Mesothelial cell of epicardium (in vitro differentiated cells): ENCODE results near the gene RPL22. TPM values are rescaled to one million over a fixed set of nuclear protein-coding genes. Genes with fewer than 3 reads are reported as not detected.
A peak's percentile ranks its signal among the peaks of the same experiment; 100 is the strongest.

Experiments used
- DNase-seq, 2 experiments: peaks; one replicate each; pipeline ENCODE4 v3.0.0; 2021; ENCODE audit warnings: low spot score in 2 of 2; ENCODE audit not compliant: unreplicated experiment in 2 of 2
- H3K27ac Mint-ChIP-seq: 2 replicates; pipeline ENCODE4 v1.8.0; 2021; ENCODE audit warnings: mixed read lengths
- H3K27me3 Mint-ChIP-seq: 2 replicates; pipeline ENCODE4 v1.8.0; 2021; ENCODE audit warnings: low read depth, mixed read lengths
- H3K36me3 Mint-ChIP-seq: 2 replicates; pipeline ENCODE4 v1.8.0; 2021; ENCODE audit warnings: mixed read lengths
- H3K4me1 Mint-ChIP-seq: 2 replicates; pipeline ENCODE4 v1.8.0; 2021; ENCODE audit warnings: mixed read lengths
- H3K4me3 Mint-ChIP-seq: 2 replicates; pipeline ENCODE4 v1.8.0; 2021; ENCODE audit warnings: mild to moderate bottlenecking, moderate library complexity, mixed read lengths
- H3K9me3 Mint-ChIP-seq: 2 replicates; pipeline ENCODE4 v1.8.0; 2021; ENCODE audit warnings: mixed read lengths
- CTCF ChIP-seq: fragments of 200-600 bp; sonication (generic); IDR thresholded peaks from one replicate; pipeline ENCODE4 v1.5.0; 2021; ENCODE audit warnings: antibody characterized with exemption; ENCODE audit not compliant: unreplicated experiment
- total RNA-seq: library from RNA; stranded (reverse); gene quantifications from 3 replicates; pipeline ENCODE4 v1.2.1, GENCODE V29; 2021

The RPL22 gene
- total RNA-seq, 1 donor from 2014 or later = 426 TPM

- peaks cover 82% of the 10 kb centered on the region for H3K27me3 Mint-ChIP-seq
- H3K27ac Mint-ChIP-seq = no peak overlapping the region
- no peak for DNase-seq
- H3K4me3 Mint-ChIP-seq = peak overlapping the region; percentile 5
- TF ChIP-seq CTCF = no peak
- no peaks in the 10 kb centered on the region for H3K36me3 Mint-ChIP-seq
- peaks cover 7% of the 10 kb centered on the region for H3K4me1 Mint-ChIP-seq
- no peaks in the 10 kb centered on the region for H3K9me3 Mint-ChIP-seq
Measured at GRCh38 chr1:6241107-6241886, 41.9 kb upstream of the RPL22 start.

GRCh38 chr1:6239950-6240768, 40.8 kb upstream of the RPL22 start:
- peaks cover 73% of the 10 kb centered on the region for H3K27me3 Mint-ChIP-seq
- H3K9me3 Mint-ChIP-seq = no peaks in the 10 kb centered on the region
- TF ChIP-seq CTCF = no peak
- H3K4me1 Mint-ChIP-seq = peaks cover 7% of the 10 kb centered on the region
- H3K4me3 Mint-ChIP-seq = no peak overlapping the region
- DNase-seq = no peak
- no peak overlapping the region for H3K27ac Mint-ChIP-seq
- no peaks in the 10 kb centered on the region for H3K36me3 Mint-ChIP-seq

DNA sequence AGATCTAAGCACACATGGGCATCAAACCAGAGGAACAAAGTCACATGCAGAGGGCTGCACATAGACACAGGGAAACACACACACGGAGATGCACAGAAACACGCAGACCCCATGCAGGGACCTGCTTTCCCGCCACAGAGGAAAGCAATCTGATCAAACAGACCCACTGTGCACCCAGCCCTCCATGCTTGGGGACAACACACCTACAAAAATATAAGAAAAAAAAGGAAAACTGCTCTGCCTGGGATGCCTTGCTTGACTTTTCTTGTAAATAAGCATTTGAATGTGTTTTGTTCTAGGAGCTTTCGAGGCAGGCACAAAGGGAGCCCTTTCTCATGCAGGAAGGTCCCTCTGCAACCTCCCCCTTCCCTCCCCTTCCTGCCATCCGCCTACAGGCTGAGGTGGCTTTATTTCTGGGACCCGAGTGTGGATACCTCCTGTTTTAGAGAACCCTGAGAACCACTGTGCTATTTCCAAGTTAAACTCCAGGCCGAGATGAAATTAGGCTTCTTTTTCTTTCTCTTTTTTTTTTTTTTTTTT, 39.9 kb upstream of the RPL22 start:
- Mint-ChIP-seq H3K4me3 (no peak overlapping the region), H3K36me3 (no peaks in the 10 kb centered on the region), H3K9me3 (no peaks in the 10 kb centered on the region), H3K27ac (no peak overlapping the region), H3K4me1 (peaks cover 14% of the 10 kb centered on the region), H3K27me3 (peaks cover 65% of the 10 kb centered on the region)
- no peak for TF ChIP-seq CTCF
- DNase-seq = no peak

- Mint-ChIP-seq H3K9me3 (no peaks in the 10 kb centered on the region), H3K27ac (no peak overlapping the region), H3K4me1 (peaks cover 18% of the 10 kb centered on the region), H3K27me3 (peaks cover 49% of the 10 kb centered on the region), H3K4me3 (no peak overlapping the region), H3K36me3 (peaks cover 6% of the 10 kb centered on the region)
- no peak for TF ChIP-seq CTCF
- DNase-seq = no peak
Measured at GRCh38 chr1:6237093-6237492, 37.7 kb upstream of the RPL22 start.

- DNase-seq = no peak
- Mint-ChIP-seq H3K9me3 (no peaks in the 10 kb centered on the region), H3K4me1 (peaks cover 11% of the 10 kb centered on the region)
Measured at GRCh38 chr1:6235296-6235677, 35.9 kb upstream of the RPL22 start.

More at GRCh38 chr1:6235296-6235677, 35.9 kb upstream of the RPL22 start:
- no peak for TF ChIP-seq CTCF
- Mint-ChIP-seq H3K27me3 (peaks cover 31% of the 10 kb centered on the region), H3K4me3 (peak overlapping the region; percentile 85), H3K36me3 (peaks cover 8% of the 10 kb centered on the region), H3K27ac (peak overlapping the region; percentile 75)
